K562 (cell line): ENCODE data around the gene GALNT17. TPM values are rescaled to one million over a fixed set of nuclear protein-coding genes. Genes with fewer than 3 reads are reported as not detected.

ENCODE experiments used
- ATAC-seq: fragments of 200-7000 bp; cut with Tn5 transposase; 3 replicates; pipeline ENCODE4 v1.9.1; 2020; ENCODE audit warnings: moderate library complexity
- BruUV-seq: library from RNA; stranded (reverse); fragments of 400-500 nt; replicated peaks from 2 replicates; lab custom pipeline; 2021; lab: Mats Ljungman, UMichigan
- CTCF ChIA-PET: fragments of 300-600 bp; formaldehyde crosslinking; extraction: SDS; loops from one replicate; lab custom pipeline; 2021; ENCODE audit warnings: low intra/inter-chr PET ratio; lab: Yijun Ruan, JAX
- POLR2A ChIA-PET: fragments of 300-600, 350-650 bp; sonication (Branson Sonifier 250); formaldehyde crosslinking; extraction: SDS; loops from one replicate; lab custom pipeline; 2021; ENCODE audit warnings: antibody characterized with exemption, inconsistent platforms; lab: Yijun Ruan, JAX
- DNase-seq, 4 experiments: peaks; one replicate each; pipeline versions ENCODE4 v3.0.0 to v3.0.0-alpha.2; 2011 to 2018; ENCODE audit warnings: low spot score in 3 of 4, mixed read lengths in 3 of 4; ENCODE audit errors: extremely low read depth in 1 of 4
- FAIRE-seq: peaks from 2 replicates; lab custom pipeline; 2011; peaks lifted over from hg19 to GRCh38; lab: Jason Lieb, UNC
- H2AFZ ChIP-seq: 2 replicates; pipeline ENCODE4 v1.6.0; 2011; ENCODE audit warnings: low read depth, low read length, control low read depth, inconsistent platforms
- H3K27ac ChIP-seq: fragments of 200-600 bp; 3 replicates; pipeline ENCODE4 v1.8.0; 2011; ENCODE audit warnings: low read depth, mild to moderate bottlenecking, control low read depth, inconsistent platforms, low read length, moderate library complexity, mixed read lengths; ENCODE audit errors: extremely low read depth
- H3K27me3 ChIP-seq, 2 experiments: fragments of 300-600 bp in 1 of 2; 2 replicates in 1 of 2; 3 replicates in 1 of 2; pipeline versions ENCODE4 v1.6.0 to v1.8.0; 2011; ENCODE audit warnings: inconsistent platforms in 2 of 2, low read length in 2 of 2, mild to moderate bottlenecking in 1 of 2, mixed read lengths in 1 of 2, moderate library complexity in 1 of 2; ENCODE audit not compliant: control insufficient read depth in 2 of 2, insufficient read depth in 2 of 2
- H3K36me3 ChIP-seq: fragments of 300-600 bp; 3 replicates; pipeline ENCODE4 v1.8.0; 2011; ENCODE audit warnings: mild to moderate bottlenecking, low read length, inconsistent platforms; ENCODE audit not compliant: control insufficient read depth, insufficient read depth
- H3K4me1 ChIP-seq, 2 experiments: fragments of 200-600 bp in 1 of 2; replicated peaks in 1 of 2; 2 replicates in 1 of 2; 3 replicates in 1 of 2; pipeline versions ENCODE4 v1.5.1 to v1.8.0; 2011; ENCODE audit warnings: inconsistent platforms in 2 of 2, low read length in 2 of 2, mild to moderate bottlenecking in 1 of 2, mixed read lengths in 1 of 2, moderate library complexity in 1 of 2; ENCODE audit not compliant: control insufficient read depth in 2 of 2, insufficient read depth in 2 of 2
- H3K4me2 ChIP-seq: 2 replicates; pipeline ENCODE4 v1.6.1; 2011; ENCODE audit warnings: low read length, control low read depth, inconsistent platforms, mixed read lengths; ENCODE audit not compliant: insufficient read depth
- H3K4me3 ChIP-seq: fragments of 200-600 bp; sonication (generic), shearing (Covaris generic); 2 replicates; pipeline ENCODE4 v1.5.1; 2016; ENCODE audit warnings: control low read depth, inconsistent platforms
- H3K79me2 ChIP-seq: fragments of 200-600 bp; 3 replicates; pipeline ENCODE4 v1.8.0; 2011; ENCODE audit warnings: low read length, inconsistent platforms; ENCODE audit not compliant: control insufficient read depth, insufficient read depth
- H3K9ac ChIP-seq, 2 experiments: 2 replicates each; pipeline versions ENCODE4 v1.6.0 to v1.6.1; 2011; ENCODE audit warnings: low read depth in 2 of 2, low read length in 2 of 2, control low read depth in 1 of 2, inconsistent platforms in 1 of 2, mild to moderate bottlenecking in 1 of 2, mixed read lengths in 1 of 2; ENCODE audit not compliant: insufficient read depth in 1 of 2
- H3K9me1 ChIP-seq: one replicate; pipeline ENCODE4 v1.6.0; 2011; ENCODE audit warnings: inconsistent platforms, mild to moderate bottlenecking, low read length, moderate library complexity; ENCODE audit not compliant: control insufficient read depth, insufficient read depth
- H3K9me3 ChIP-seq: replicated peaks from 2 replicates; pipeline ENCODE4 v1.5.1; 2011; ENCODE audit warnings: low read depth, low read length, inconsistent platforms; ENCODE audit not compliant: control insufficient read depth, insufficient read depth
- H4K20me1 ChIP-seq: replicated peaks from 2 replicates; pipeline ENCODE4 v1.6.1; 2011; ENCODE audit warnings: low read length, inconsistent platforms, mixed read lengths; ENCODE audit not compliant: control insufficient read depth, insufficient read depth
- COPS2 ChIP-seq: fragments of 450-650 bp; conservative IDR thresholded peaks from 2 replicates; pipeline ENCODE4 v1.6.1; 2016; ENCODE audit warnings: mild to moderate bottlenecking, moderate library complexity
- CTBP1 ChIP-seq: fragments of 450-650 bp; IDR thresholded peaks from 2 replicates; pipeline ENCODE4 v1.6.1; 2016; ENCODE audit warnings: borderline replicate concordance
- ELK1 ChIP-seq: sonication (generic); formaldehyde crosslinking; IDR thresholded peaks from 2 replicates; pipeline ENCODE4 v1.8.1; 2022; ENCODE audit warnings: missing genetic modification reagents
- PCBP1 ChIP-seq: fragments of 200-400 bp; formaldehyde crosslinking; IDR thresholded peaks from 2 replicates; pipeline ENCODE4 v1.6.1; 2018; ENCODE audit warnings: mild to moderate bottlenecking, low read depth, low read length; ENCODE audit not compliant: poor library complexity, severe bottlenecking
- TRIM25 ChIP-seq: fragments of 450-650 bp; IDR thresholded peaks from 2 replicates; pipeline ENCODE4 v1.7.0; 2016; ENCODE audit warnings: borderline replicate concordance
- ZBTB26 ChIP-seq: fragments of 450-650 bp; formaldehyde crosslinking; IDR thresholded peaks from 2 replicates; pipeline ENCODE4 v1.4.0; 2022; ENCODE audit warnings: missing genetic modification characterization
- ZNF395 ChIP-seq: fragments of 200-800 bp; sonication (Bioruptor generic); IDR thresholded peaks from 2 replicates; pipeline ENCODE4 v1.6.1; 2017; ENCODE audit warnings: missing genetic modification characterization, missing compliant biosample characterization
- WGBS: fragments of 100-300 bp; shearing (Covaris generic); methylation state at CpG from one replicate; pipeline ENCODE4 v1.1.6; 2016; ENCODE audit warnings: low coverage, mixed read lengths; ENCODE audit not compliant: insufficient coverage; ENCODE audit errors: missing lambda C conversion rate; 5-methylcytosine and 5-hydroxymethylcytosine counted together
- in situ Hi-C: fragments of 300-500 bp; cut with MboI; formaldehyde crosslinking; loops from 4 replicates; pipeline ENCODE4 v1.15.0; 2018; ENCODE audit warnings: inconsistent platforms, mixed read lengths
- intact Hi-C: fragments of 100-400 bp; cut with micrococcal nuclease; formaldehyde crosslinking; loops from 2 replicates; pipeline ENCODE4 v1.14.2; 2022
- polyA plus RNA-seq, 8 experiments: library from polyadenylated mRNA; depleted of rRNA in 4 of 8; stranded (reverse) in 5 of 8; unstranded in 3 of 8; fragments of >200 nt; fragmentation: Nextera tagmentation in 2 of 8; fragmentation: Illumina TruSeq in 1 of 8; extraction: Ambion mirVana in 2 of 8; extraction: Trizol in 1 of 8; gene quantifications; 2 replicates each; pipeline versions ENCODE4 v1.2.1 to v1.2.3, GENCODE V29; 2011 to 2014; ENCODE audit warnings: inconsistent platforms in 1 of 8, missing spikeins in 1 of 8
- total RNA-seq, 7 experiments: library from RNA; depleted of rRNA in 6 of 7; stranded (reverse); fragments of >200 nt in 6 of 7; fragmentation: Illumina TruSeq in 2 of 7; extraction: Trizol in 2 of 7; gene quantifications; 2 replicates each; pipeline versions ENCODE4 v1.2.1 to v1.2.3, GENCODE V29; 2011 to 2021; ENCODE audit warnings: low replicate concordance in 1 of 7

The GALNT17 gene
- total and polyA plus RNA-seq, 9 of the 15 experiments (the other 6 are each of a cell fraction or from before 2014, with no cell fraction given) = not detected

- no peak for TF ChIP-seq ZNF395 (CRISPR knock-in tag)
- no peak for TF ChIP-seq ELK1 (CRISPR knock-in tag)
- no peak for TF ChIP-seq PCBP1
Measured at GRCh38 chr7:71238581-71239295, 106.8 kb downstream of the GALNT17 start (continued).

- Histone ChIP-seq H3K27ac (no peak overlapping the region), H2AFZ (no peak overlapping the region), H3K4me1 (no peaks in the 10 kb centered on the region), H3K36me3 (no peaks in the 10 kb centered on the region), H3K79me2 (no peaks in the 10 kb centered on the region), H3K27me3 (peaks cover under 1 to 9% of the 10 kb centered on the region in 2 experiments; a peak in 3 of 5 replicates), H3K4me3 (no peak overlapping the region), H3K9ac (no peak overlapping the region), H3K9me3 (no peaks in the 10 kb centered on the region), H3K9me1 (no peaks in the 10 kb centered on the region), H4K20me1 (no peaks in the 10 kb centered on the region), H3K4me2 (no peak overlapping the region)
- under 1% methylated on average over 8 of the region's 8 CpGs for WGBS
- ChIA-PET CTCF (no interaction called here), POLR2A (no interaction called here)
- BruUV-seq = no TSS peak
- intact Hi-C loops = no loop called here
- TF ChIP-seq COPS2 = no peak
- TF ChIP-seq TRIM25 = no peak
- TF ChIP-seq CTBP1 = no peak
- TF ChIP-seq ZBTB26 (CRISPR knock-in tag) = no peak
- FAIRE-seq (no peak), DNase-seq (no peak), ATAC-seq (no peak)
- in situ Hi-C loops = no loop called here
Measured at GRCh38 chr7:71239586-71240268, 107.8 kb downstream of the GALNT17 start.
